A673 (cell line): ENCODE data around the gene SV2C. TPM values are rescaled to one million over a fixed set of nuclear protein-coding genes. Genes with fewer than 3 reads are reported as not detected.
A peak's percentile ranks its signal among the peaks of the same experiment; 100 is the strongest.

Experiments used
- BruUV-seq: library from RNA; stranded (reverse); fragments of 400-500 nt; replicated peaks from 2 replicates; lab custom pipeline; 2021; lab: Mats Ljungman, UMichigan
- CTCF ChIA-PET: fragments of 300-600 bp; sonication (Branson Sonifier 250); formaldehyde crosslinking; loops from one replicate; lab custom pipeline; 2022; ENCODE audit warnings: antibody characterized with exemption; lab: Charles Lee
- POLR2A ChIA-PET: fragments of 300-600 bp; sonication (Branson Sonifier 250); formaldehyde crosslinking; loops from one replicate; lab custom pipeline; 2022; ENCODE audit warnings: antibody characterized with exemption; ENCODE audit not compliant: low non-redundant PET; lab: Charles Lee
- DNase-seq: peaks from one replicate; pipeline ENCODE4 v3.0.0-alpha.2; 2015; ENCODE audit warnings: low spot score
- H3K27ac ChIP-seq: fragments of 200-600 bp; sonication (generic); 2 replicates; pipeline ENCODE4 v1.5.1; 2016; ENCODE audit warnings: mixed run types, low read depth, mild to moderate bottlenecking, mixed read lengths, antibody characterized with exemption, low read length; ENCODE audit not compliant: poor library complexity, severe bottlenecking
- H3K27me3 ChIP-seq: fragments of 200-600 bp; sonication (generic); replicated peaks from 2 replicates; pipeline ENCODE4 v1.6.1; 2017; ENCODE audit warnings: mixed run types, low read depth, mild to moderate bottlenecking, mixed read lengths, antibody characterized with exemption, low read length; ENCODE audit not compliant: insufficient read depth, poor library complexity
- H3K36me3 ChIP-seq: fragments of 200-600 bp; sonication (generic); 2 replicates; pipeline ENCODE4 v1.6.1; 2016; ENCODE audit warnings: mixed run types, mild to moderate bottlenecking, mixed read lengths, antibody characterized with exemption, low read length; ENCODE audit not compliant: insufficient read depth, poor library complexity, severe bottlenecking
- H3K4me1 ChIP-seq: fragments of 200-600 bp; sonication (generic); 2 replicates; pipeline ENCODE4 v1.6.1; 2017; ENCODE audit warnings: mixed run types, mild to moderate bottlenecking, mixed read lengths, antibody characterized with exemption, low read length; ENCODE audit not compliant: insufficient read depth, poor library complexity, severe bottlenecking
- H3K4me3 ChIP-seq: fragments of 200-600 bp; sonication (generic); 2 replicates; pipeline ENCODE4 v1.5.1; 2016; ENCODE audit warnings: low read depth, mixed run types, mild to moderate bottlenecking, mixed read lengths, low read length; ENCODE audit not compliant: poor library complexity, severe bottlenecking
- H3K9me3 ChIP-seq: fragments of 200-600 bp; sonication (generic); 2 replicates; pipeline ENCODE4 v1.6.1; 2016; ENCODE audit warnings: mixed run types, low read depth, mild to moderate bottlenecking, mixed read lengths, antibody characterized with exemption, low read length; ENCODE audit not compliant: poor library complexity, severe bottlenecking
- CTCF ChIP-seq: fragments of 300-800, 200-600 bp; sonication (generic); conservative IDR thresholded peaks from 2 replicates; pipeline ENCODE4 v1.5.1; 2017; ENCODE audit warnings: low read depth, mild to moderate bottlenecking, antibody characterized with exemption, low read length, moderate library complexity, mixed read lengths
- EZH2 ChIP-seq: fragments of 200-600 bp; sonication (generic); IDR thresholded peaks from 2 replicates; pipeline ENCODE4 v1.6.1; 2017; ENCODE audit warnings: borderline replicate concordance, low read depth, mild to moderate bottlenecking, mixed read lengths, antibody characterized with exemption, low read length; ENCODE audit not compliant: poor library complexity, severe bottlenecking
- intact Hi-C: fragments of 100-400 bp; cut with micrococcal nuclease; formaldehyde crosslinking; loops from one replicate; pipeline ENCODE4 v1.10.0; 2022; ENCODE audit not compliant: unreplicated experiment
- total RNA-seq: library from RNA; stranded (reverse); gene quantifications from 2 replicates; pipeline ENCODE4 v1.2.3, GENCODE V29; 2021

Gene SV2C
- total RNA-seq, 1 experiment from 2014 or later: 3.1 TPM

GRCh38 chr5:76213858-76214257, 130.7 kb downstream of the SV2C start:
- DNase-seq: no peak
- no TSS peak for BruUV-seq
- TF ChIP-seq CTCF (no peak), EZH2 (no peak)
- Histone ChIP-seq H3K27me3 (no peaks in the 10 kb centered on the region), H3K4me3 (no peak overlapping the region), H3K36me3 (no peaks in the 10 kb centered on the region), H3K4me1 (peaks cover 7% of the 10 kb centered on the region), H3K27ac (no peak overlapping the region), H3K9me3 (no peaks in the 10 kb centered on the region)
- ChIA-PET POLR2A (no interaction called here), CTCF (no interaction called here)
- intact Hi-C loops: no loop called here

- Histone ChIP-seq H3K36me3 (no peaks in the 10 kb centered on the region), H3K4me1 (no peaks in the 10 kb centered on the region), H3K4me3 (no peak overlapping the region), H3K27ac (no peak overlapping the region), H3K9me3 (no peaks in the 10 kb centered on the region), H3K27me3 (no peaks in the 10 kb centered on the region)
- POLR2A ChIA-PET: no interaction called here
- intact Hi-C loops: no loop called here
- TF ChIP-seq EZH2: no peak
- TF ChIP-seq CTCF: no peak
- CTCF ChIA-PET: no interaction called here
- no TSS peak for BruUV-seq
- no peak for DNase-seq
Measured at GRCh38 chr5:76216748-76217147, 133.6 kb downstream of the SV2C start.

GRCh38 chr5:76219636-76220035, 136.5 kb downstream of the SV2C start:
- Histone ChIP-seq H3K27me3 (no peaks in the 10 kb centered on the region), H3K27ac (no peak overlapping the region), H3K4me3 (no peak overlapping the region), H3K4me1 (no peaks in the 10 kb centered on the region), H3K9me3 (no peaks in the 10 kb centered on the region), H3K36me3 (no peaks in the 10 kb centered on the region)
- ChIA-PET POLR2A (interaction anchor here (0.6 kb wide), 1 partner anchor 457 kb away, joined by 34 read pairs; no protein-coding TSS in a partner anchor), CTCF (no interaction called here)
- intact Hi-C loops: no loop called here
- TF ChIP-seq CTCF (no peak), EZH2 (no peak)
- BruUV-seq: no TSS peak
- peak; percentile 50 for DNase-seq
